ENCODE data around the gene IL1RL2. TPM values are rescaled to one million over a fixed set of nuclear protein-coding genes. Genes with fewer than 3 reads are reported as not detected.

IL1RL2 gene
- total RNA-seq, 1 donor from 2014 or later = not detected

DNA sequence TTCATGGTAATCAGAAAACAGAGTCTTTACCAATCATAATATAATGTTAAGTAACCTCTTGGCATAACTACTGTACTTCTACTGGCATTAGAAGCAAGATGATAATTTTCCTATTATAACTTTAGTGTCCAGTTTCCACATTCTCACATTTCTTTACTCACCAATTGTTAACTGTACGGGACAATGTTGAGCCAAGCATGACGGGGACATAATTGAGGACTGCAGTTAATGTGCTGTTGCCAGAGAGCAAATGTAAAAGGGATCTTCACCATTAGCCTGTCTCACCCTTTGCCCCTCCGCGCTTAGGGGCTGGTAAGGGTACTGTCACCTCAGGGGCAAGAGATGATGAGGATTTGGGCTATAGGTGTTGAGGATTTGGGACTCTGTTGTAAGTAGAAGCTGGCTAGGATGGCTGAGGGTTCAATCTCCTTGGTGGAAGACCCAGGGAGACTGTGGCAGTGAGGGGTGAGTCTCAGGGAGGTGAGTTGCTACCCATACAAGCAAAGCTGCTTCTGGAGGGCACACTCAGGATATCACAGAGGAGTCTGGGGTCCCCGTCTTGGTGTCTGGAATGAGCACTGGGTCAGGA lies 70.1 kb downstream of the IL1RL2 start:
- no peaks in the 10 kb centered on the region for H3K36me3 ChIP-seq
- DNase-seq (no peak), ATAC-seq (no peak)
- no peaks in the 10 kb centered on the region for H3K27me3 ChIP-seq (ENCODE audit: low read depth)
- peaks cover 4% of the 10 kb centered on the region for H3K4me1 ChIP-seq
- intact Hi-C loops (cut with DNase I) = no loop called here
- H3K4me3 ChIP-seq = no peak overlapping the region
- TF ChIP-seq CTCF (IDR thresholded peaks at IDR 0.05) = no peak
- no peak overlapping the region for H3K27ac ChIP-seq
- H3K9me3 ChIP-seq = no peaks in the 10 kb centered on the region

GRCh38 chr2:102258025-102258385 lies 71.2 kb downstream of the IL1RL2 start:
- Histone ChIP-seq H3K9me3 (no peaks in the 10 kb centered on the region), H3K27ac (no peak overlapping the region), H3K27me3 (ENCODE audit: low read depth) (no peaks in the 10 kb centered on the region), H3K4me3 (no peak overlapping the region), H3K4me1 (peaks cover 4% of the 10 kb centered on the region), H3K36me3 (no peaks in the 10 kb centered on the region)
- no peak for TF ChIP-seq CTCF (IDR thresholded peaks at IDR 0.05)
- intact Hi-C loops (cut with DNase I) = no loop called here
- DNase-seq (no peak), ATAC-seq (no peak)

GRCh38 chr2:102258386-102259074 lies 71.7 kb downstream of the IL1RL2 start:
- TF ChIP-seq CTCF (IDR thresholded peaks at IDR 0.05) = no peak
- Histone ChIP-seq H3K36me3 (no peaks in the 10 kb centered on the region), H3K27me3 (ENCODE audit: low read depth) (no peaks in the 10 kb centered on the region), H3K27ac (no peak overlapping the region), H3K9me3 (no peaks in the 10 kb centered on the region), H3K4me1 (peaks cover 4% of the 10 kb centered on the region), H3K4me3 (no peak overlapping the region)
- ATAC-seq (peak; percentile 51 to 71), DNase-seq (no peak)
- intact Hi-C loops (cut with DNase I) = no loop called here

DNA sequence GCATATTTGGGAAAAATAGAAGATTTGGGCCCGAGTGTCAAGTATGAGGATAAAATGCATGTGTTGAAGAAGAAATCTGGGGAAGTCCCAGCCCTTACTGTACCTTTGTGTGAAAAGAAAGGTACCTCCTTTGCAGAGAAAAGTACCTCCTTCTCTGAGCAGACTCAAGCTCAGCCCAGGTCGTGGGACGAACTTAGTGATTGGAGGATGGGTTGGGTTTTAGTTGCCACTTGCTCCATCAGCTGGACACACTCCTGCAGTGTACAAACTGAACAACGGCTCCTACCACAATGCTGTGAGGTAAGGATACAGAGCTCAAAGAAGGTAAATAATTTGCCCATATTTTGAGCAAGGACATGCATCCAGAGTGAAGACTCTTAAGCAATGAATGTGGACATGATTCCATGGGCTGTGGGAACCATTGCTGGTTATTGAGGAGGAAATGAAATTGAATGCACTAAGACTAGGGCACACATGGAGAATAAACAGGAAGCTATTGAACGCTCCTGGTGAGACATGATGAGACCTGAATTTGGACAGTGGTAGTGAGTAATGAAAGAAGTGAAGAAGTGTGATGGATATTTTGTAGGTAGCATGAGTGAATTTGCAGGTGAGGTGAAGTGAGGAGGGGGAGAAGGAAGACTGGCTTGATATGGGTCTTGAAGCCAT lies 74.8 kb downstream of the IL1RL2 start:
- ATAC-seq (no peak), DNase-seq (no peak)
- Histone ChIP-seq H3K4me3 (no peak overlapping the region), H3K4me1 (no peaks in the 10 kb centered on the region), H3K27me3 (ENCODE audit: low read depth) (no peaks in the 10 kb centered on the region), H3K36me3 (no peaks in the 10 kb centered on the region), H3K27ac (no peak overlapping the region), H3K9me3 (no peaks in the 10 kb centered on the region)
- intact Hi-C loops (cut with DNase I) = no loop called here
- TF ChIP-seq CTCF (IDR thresholded peaks at IDR 0.05) = no peak

DNA sequence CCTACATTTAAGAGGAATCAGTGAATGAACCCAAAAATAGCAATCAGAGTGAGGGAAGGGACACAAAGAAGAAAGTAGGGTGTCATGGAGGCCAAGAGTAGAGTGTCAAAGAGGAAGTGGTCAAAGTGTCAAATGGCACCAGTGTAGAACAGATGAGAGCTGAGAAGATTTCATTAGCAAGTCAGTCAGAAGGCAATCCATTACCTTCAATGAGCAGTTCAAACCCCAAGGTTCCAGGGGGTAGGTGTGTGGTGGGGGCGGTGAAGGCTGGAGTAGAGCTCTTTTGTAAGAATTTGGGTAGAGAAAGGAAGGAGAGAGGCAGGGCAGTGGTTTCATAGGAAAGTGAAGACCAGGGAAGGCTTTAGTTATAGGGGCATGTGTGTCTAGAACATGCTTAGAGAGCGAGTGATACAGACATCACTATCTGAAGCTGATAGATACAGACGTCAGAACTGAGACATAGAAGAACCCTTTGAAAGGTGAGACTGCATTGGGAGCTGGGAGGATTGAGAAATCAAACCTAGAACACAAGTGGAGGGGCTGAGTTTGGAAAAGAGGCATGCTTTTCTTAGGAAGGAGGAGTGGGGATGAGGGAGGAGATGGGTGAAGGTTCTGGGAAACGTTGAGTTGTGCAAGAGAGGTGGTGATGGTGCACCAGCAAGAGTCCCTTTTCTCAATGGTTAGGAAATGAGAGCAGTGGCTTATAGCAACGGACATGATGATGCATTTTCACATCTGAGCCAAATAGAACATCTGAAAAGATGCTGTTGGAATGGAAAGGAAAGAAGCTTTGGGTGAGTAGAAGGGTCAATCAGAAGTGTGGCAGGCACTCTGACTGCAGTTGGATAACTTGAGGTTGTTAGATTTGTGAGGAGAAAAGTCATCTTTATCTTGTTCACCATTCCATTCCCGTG lies 75.7 kb downstream of the IL1RL2 start:
- Histone ChIP-seq H3K4me3 (no peak overlapping the region), H3K36me3 (no peaks in the 10 kb centered on the region), H3K27me3 (ENCODE audit: low read depth) (no peaks in the 10 kb centered on the region), H3K4me1 (no peaks in the 10 kb centered on the region), H3K27ac (no peak overlapping the region), H3K9me3 (no peaks in the 10 kb centered on the region)
- intact Hi-C loops (cut with DNase I) = no loop called here
- DNase-seq (no peak), ATAC-seq (no peak)
- TF ChIP-seq CTCF (IDR thresholded peaks at IDR 0.05) = no peak

Measured in lower lobe of right lung (tissue), 2 donors.